HCT116 (cell line): ENCODE results near the gene DENND2D. TPM values are rescaled to one million over a fixed set of nuclear protein-coding genes. Genes with fewer than 3 reads are reported as not detected.

Source experiments
- ATAC-seq: fragments of 200-7000 bp; cut with Tn5 transposase; 2 replicates; pipeline ENCODE4 v1.9.1; 2020; ENCODE audit warnings: mild to moderate bottlenecking, moderate library complexity
- BruUV-seq: library from RNA; stranded (reverse); fragments of 400-500 nt; replicated peaks from 2 replicates; lab custom pipeline; 2021; lab: Mats Ljungman, UMichigan
- CTCF ChIA-PET: fragments of 300-600 bp; sonication (Branson Sonifier 250); formaldehyde crosslinking; loops from one replicate; lab custom pipeline; 2021; ENCODE audit warnings: antibody characterized with exemption; lab: Charles Lee
- POLR2A ChIA-PET: fragments of 300-600, 350-600 bp; sonication (Branson Sonifier 250); formaldehyde crosslinking; loops from one replicate; lab custom pipeline; 2021; ENCODE audit warnings: antibody characterized with exemption; lab: Charles Lee
- RAD21 ChIA-PET, 2 experiments: fragments of 300-600 bp; sonication (Branson Sonifier 250); formaldehyde crosslinking; loops; one replicate each; lab custom pipeline; 2023; ENCODE audit warnings: low total read pairs in 2 of 2; ENCODE audit not compliant: uncharacterized antibody in 2 of 2, unreplicated experiment in 2 of 2, low non-redundant PET in 1 of 2; lab: Charles Lee
- DNase-seq: peaks from one replicate; pipeline ENCODE4 v3.0.0-alpha.2; 2010; ENCODE audit warnings: low read depth, low spot score
- H2AFZ ChIP-seq: fragments of 200-600 bp; shearing (Covaris generic), sonication (generic); 2 replicates; pipeline ENCODE4 v1.6.1; 2017; ENCODE audit warnings: low read depth, mixed run types, mixed read lengths, antibody characterized with exemption, low read length; ENCODE audit not compliant: poor library complexity, severe bottlenecking
- H3K27ac ChIP-seq: 2 replicates; pipeline ENCODE4 v1.5.1; 2012; ENCODE audit warnings: low read depth, low read length
- H3K27me3 ChIP-seq: fragments of 200-600 bp; sonication (generic); 2 replicates; pipeline ENCODE4 v1.6.1; 2016; ENCODE audit warnings: mixed run types, low read length, mixed read lengths; ENCODE audit not compliant: insufficient read depth
- H3K36me3 ChIP-seq, 2 experiments: fragments of 200-500 bp in 1 of 2; fragments of 200-600 bp in 1 of 2; sonication (Bioruptor generic) in 1 of 2; sonication (generic) in 1 of 2; 2 replicates each; pipeline versions ENCODE4 v1.5.1 to v1.6.1; 2014 to 2016; ENCODE audit warnings: low read length in 2 of 2, inconsistent platforms in 1 of 2, mixed read lengths in 1 of 2, mixed run types in 1 of 2; ENCODE audit not compliant: insufficient read depth in 2 of 2, control insufficient read depth in 1 of 2
- H3K4me1 ChIP-seq, 2 experiments: fragments of 200-600 bp in 1 of 2; sonication (generic) in 1 of 2; 2 replicates each; pipeline versions ENCODE4 v1.5.1 to v1.6.1; 2012 to 2017; ENCODE audit warnings: low read length in 2 of 2, inconsistent platforms in 1 of 2, mild to moderate bottlenecking in 1 of 2, mixed read lengths in 1 of 2, mixed run types in 1 of 2, moderate library complexity in 1 of 2; ENCODE audit not compliant: insufficient read depth in 2 of 2, control insufficient read depth in 1 of 2
- H3K4me2 ChIP-seq: fragments of 200-600 bp; sonication (generic); 2 replicates; pipeline ENCODE4 v1.6.1; 2017; ENCODE audit warnings: mixed run types, low read length, mixed read lengths
- H3K4me3 ChIP-seq, 2 experiments: fragments of 200-600 bp in 1 of 2; sonication (generic) in 1 of 2; replicated peaks in 1 of 2; 2 replicates each; pipeline ENCODE4 v1.5.1; 2011 to 2016; ENCODE audit warnings: low read length in 2 of 2, control low read depth in 1 of 2, low read depth in 1 of 2, mild to moderate bottlenecking in 1 of 2, mixed read lengths in 1 of 2, mixed run types in 1 of 2
- H3K79me2 ChIP-seq: fragments of 200-600 bp; sonication (generic); 2 replicates; pipeline ENCODE4 v1.6.1; 2017; ENCODE audit warnings: mild to moderate bottlenecking, mixed run types, low read length, moderate library complexity, mixed read lengths; ENCODE audit not compliant: insufficient read depth
- H3K9ac ChIP-seq: fragments of 200-600 bp; sonication (generic); 2 replicates; pipeline ENCODE4 v1.6.1; 2016; ENCODE audit warnings: low read length, mixed read lengths
- H3K9me2 ChIP-seq: fragments of 200-600 bp; sonication (generic), shearing (Covaris generic); 2 replicates; pipeline ENCODE4 v1.6.1; 2017; ENCODE audit warnings: mixed run types, mild to moderate bottlenecking, moderate library complexity; ENCODE audit not compliant: insufficient read depth
- H3K9me3 ChIP-seq, 2 experiments: fragments of 200-500 bp in 1 of 2; fragments of 200-600 bp in 1 of 2; sonication (Bioruptor generic) in 1 of 2; sonication (generic) in 1 of 2; 2 replicates each; pipeline ENCODE4 v1.6.1; 2014 to 2017; ENCODE audit warnings: low read length in 2 of 2, mixed read lengths in 2 of 2, inconsistent platforms in 1 of 2, low read depth in 1 of 2, mild to moderate bottlenecking in 1 of 2, mixed run types in 1 of 2, moderate library complexity in 1 of 2; ENCODE audit not compliant: control insufficient read depth in 1 of 2, insufficient read depth in 1 of 2
- H4K20me1 ChIP-seq: fragments of 200-600 bp; sonication (generic), shearing (Covaris generic); 2 replicates; pipeline ENCODE4 v1.6.1; 2017; ENCODE audit warnings: mixed run types, mild to moderate bottlenecking, moderate library complexity; ENCODE audit not compliant: insufficient read depth
- CEBPB ChIP-seq: IDR thresholded peaks from 2 replicates; pipeline ENCODE4 v1.6.1; 2012; ENCODE audit warnings: low read depth
- ELF1 ChIP-seq: IDR thresholded peaks from 2 replicates; pipeline ENCODE4 v1.6.1; 2012; ENCODE audit warnings: low read depth, borderline replicate concordance
- EZH2 ChIP-seq: fragments of 200-600 bp; sonication (generic); IDR thresholded peaks from 2 replicates; pipeline ENCODE4 v1.6.1; 2017; ENCODE audit warnings: antibody characterized with exemption, mixed run types
- FOSL1 ChIP-seq: IDR thresholded peaks from 2 replicates; pipeline ENCODE4 v1.6.1; 2012; ENCODE audit warnings: low read depth
- JUND ChIP-seq: IDR thresholded peaks from 2 replicates; pipeline ENCODE4 v1.6.1; 2012
- POLR2A ChIP-seq: IDR thresholded peaks from 2 replicates; pipeline ENCODE4 v1.7.0; 2011; ENCODE audit warnings: borderline replicate concordance; ENCODE audit not compliant: insufficient read depth, insufficient read length; ENCODE audit errors: extremely low read depth
- POLR2AphosphoS5 ChIP-seq: IDR thresholded peaks from 2 replicates; pipeline ENCODE4 v1.6.1; 2011; ENCODE audit warnings: mild to moderate bottlenecking, low read depth, low read length, moderate library complexity
- SIN3A ChIP-seq: IDR thresholded peaks from 2 replicates; pipeline ENCODE4 v1.6.1; 2012; ENCODE audit warnings: low read depth
- SRF ChIP-seq: IDR thresholded peaks from 2 replicates; pipeline ENCODE4 v1.6.1; 2012; ENCODE audit warnings: low read depth
- YY1 ChIP-seq: IDR thresholded peaks from 2 replicates; pipeline ENCODE4 v1.6.1; 2011; ENCODE audit warnings: low read length, low read depth, moderate library complexity, mild to moderate bottlenecking; ENCODE audit not compliant: insufficient replicate concordance; ENCODE audit errors: extremely low read depth
- intact Hi-C: fragments of 100-400 bp; cut with micrococcal nuclease; formaldehyde crosslinking; loops from 2 replicates; pipeline ENCODE4 v1.10.0; 2022
- total RNA-seq: library from RNA; stranded (reverse); gene quantifications from one replicate; pipeline ENCODE4 v1.2.1, GENCODE V29; 2021; ENCODE audit not compliant: unreplicated experiment
- TF ChIP-seq, protein P1 (sequence below), 3 experiments: fragments of 200-600 bp in 1 of 3; sonication (generic) in 1 of 3; IDR thresholded peaks in 2 of 3; conservative IDR thresholded peaks in 1 of 3; 2 replicates each; pipeline ENCODE4 v1.5.1; 2012 to 2017; ENCODE audit warnings: low read depth in 2 of 3, low read length in 2 of 3, antibody characterized with exemption in 1 of 3, borderline replicate concordance in 1 of 3, control low read depth in 1 of 3, mild to moderate bottlenecking in 1 of 3, mixed read lengths in 1 of 3, mixed run types in 1 of 3, moderate library complexity in 1 of 3; ENCODE audit not compliant: insufficient read depth in 1 of 3
- TF ChIP-seq, protein P2 (sequence below): IDR thresholded peaks from 2 replicates; pipeline ENCODE4 v1.6.1; 2012
- TF ChIP-seq, protein P3 (sequence below): IDR thresholded peaks from 2 replicates; pipeline ENCODE4 v1.6.1; 2012

DENND2D gene
- total RNA-seq, 1 experiment from 2014 or later: 31.9 TPM

DNA sequence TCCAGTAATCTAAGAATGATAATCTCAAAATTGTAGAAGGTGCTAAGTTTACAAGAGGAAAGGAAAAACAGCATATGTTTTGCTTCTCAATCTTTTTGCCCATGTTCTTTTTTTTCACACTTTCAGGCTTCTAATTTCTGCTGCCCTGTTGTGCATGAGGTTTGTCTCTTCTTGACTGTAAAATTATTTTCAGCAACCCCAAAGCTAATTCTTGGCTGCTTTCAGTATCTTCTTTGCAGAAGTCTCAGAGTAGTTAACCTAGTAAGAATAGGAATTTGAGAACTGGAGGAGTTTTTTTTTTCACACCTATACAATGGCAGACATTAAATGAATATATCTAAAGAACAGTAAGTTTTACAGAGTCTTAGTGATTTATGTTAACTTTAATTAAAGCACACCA is 26.4 kb downstream of the DENND2D start:
- BruUV-seq: no TSS peak
- Histone ChIP-seq H2AFZ (no peak overlapping the region), H3K79me2 (no peaks in the 10 kb centered on the region), H3K36me3 (peaks cover 8 to 11% of the 10 kb centered on the region in 2 experiments; a peak in 2 of 4 replicates), H3K9ac (no peak overlapping the region), H3K4me2 (no peak overlapping the region), H3K27ac (no peak overlapping the region), H3K9me3 (no peaks in the 10 kb centered on the region), H3K9me2 (no peaks in the 10 kb centered on the region), H3K4me1 (no peaks in the 10 kb centered on the region), H4K20me1 (peaks cover 3% of the 10 kb centered on the region; the same call in 1 of the 2 replicates), H3K4me3 (no peak overlapping the region), H3K27me3 (no peaks in the 10 kb centered on the region)
- intact Hi-C loops: no loop called here
- RAD21 ChIA-PET: no interaction called here
- DNase-seq (no peak), ATAC-seq (no peak)
- CTCF ChIA-PET: no interaction called here
- POLR2A ChIA-PET: no interaction called here
- TF ChIP-seq SIN3A: no peak
- no peak for TF ChIP-seq EZH2
- TF ChIP-seq JUND: no peak

DNA sequence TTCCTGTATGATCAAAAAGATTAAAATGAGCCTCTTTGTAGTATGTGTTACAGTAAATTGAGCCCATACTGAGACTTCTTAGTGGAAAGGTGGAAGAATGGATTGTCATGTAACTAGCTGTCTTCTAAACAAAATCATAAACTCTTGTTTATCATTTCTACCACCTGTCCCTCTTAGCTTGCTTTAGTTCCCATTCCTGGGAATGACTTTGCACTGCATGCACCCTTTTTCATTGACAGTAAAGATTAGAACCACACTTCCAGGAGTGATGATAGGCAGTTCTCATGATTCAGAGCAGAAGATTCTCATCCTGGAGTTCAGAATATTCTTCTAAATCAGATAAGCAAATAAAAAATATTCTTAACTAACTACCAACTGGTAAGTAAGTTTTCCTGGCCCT is 28.0 kb downstream of the DENND2D start:
- no peak overlapping the region for H3K4me3 ChIP-seq
- H3K9me2 ChIP-seq: no peaks in the 10 kb centered on the region
- no peak overlapping the region for H3K4me2 ChIP-seq
- no peak for ATAC-seq
- no peaks in the 10 kb centered on the region for H3K9me3 ChIP-seq
- no TSS peak for BruUV-seq
- H3K27me3 ChIP-seq: no peaks in the 10 kb centered on the region
- no peak overlapping the region for H2AFZ ChIP-seq
- peaks cover 6 to 8% of the 10 kb centered on the region in 2 experiments; a peak in 2 of 4 replicates for H3K36me3 ChIP-seq
- no peak overlapping the region for H3K27ac ChIP-seq
- POLR2A ChIA-PET: no interaction called here
- DNase-seq: no peak
- CTCF ChIA-PET: no interaction called here
- TF ChIP-seq SIN3A (no peak), JUND (no peak)
- no peak overlapping the region for H3K9ac ChIP-seq
- H3K79me2 ChIP-seq: 0 out of 2 replicates have a peak, but pooled peaks cover 4% of the 10 kb centered on the region
- no peaks in the 10 kb centered on the region for H3K4me1 ChIP-seq
- RAD21 ChIA-PET: no interaction called here
- H4K20me1 ChIP-seq: peaks cover 3% of the 10 kb centered on the region; the same call in 1 of the 2 replicates
- intact Hi-C loops: no loop called here

DNA sequence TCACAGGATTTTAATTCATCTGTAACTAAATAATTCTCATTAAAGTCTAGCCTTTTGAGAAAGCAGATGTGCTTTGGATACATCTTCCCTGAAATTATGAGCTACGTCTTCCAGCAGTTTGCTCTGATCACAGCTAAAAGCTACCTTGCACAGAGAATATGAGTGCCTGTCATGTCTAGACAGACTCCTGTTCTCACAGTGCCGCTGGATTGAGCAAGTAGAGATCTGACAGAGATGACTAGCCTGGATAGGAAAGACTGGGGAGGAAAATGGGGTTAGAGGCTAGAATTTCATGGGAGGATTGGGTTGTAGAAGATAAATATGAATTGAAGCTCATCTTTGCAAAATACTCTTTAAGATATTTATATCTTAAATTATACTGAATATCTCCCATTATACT is 36.3 kb downstream of the DENND2D start:
- Histone ChIP-seq H3K36me3 (peaks cover 2 to 7% of the 10 kb centered on the region in 2 experiments; a peak in 3 of 4 replicates), H3K9me2 (no peaks in the 10 kb centered on the region), H4K20me1 (no peaks in the 10 kb centered on the region; the same call in 1 of the 2 replicates), H3K27me3 (no peaks in the 10 kb centered on the region)
- TF ChIP-seq FOSL1 (no peak), CEBPB (no peak), SIN3A (no peak), SRF (no peak), EZH2 (no peak), YY1 (no peak), ELF1 (no peak), POLR2AphosphoS5 (no peak), POLR2A (no peak)
- TF ChIP-seq, protein P1, sequence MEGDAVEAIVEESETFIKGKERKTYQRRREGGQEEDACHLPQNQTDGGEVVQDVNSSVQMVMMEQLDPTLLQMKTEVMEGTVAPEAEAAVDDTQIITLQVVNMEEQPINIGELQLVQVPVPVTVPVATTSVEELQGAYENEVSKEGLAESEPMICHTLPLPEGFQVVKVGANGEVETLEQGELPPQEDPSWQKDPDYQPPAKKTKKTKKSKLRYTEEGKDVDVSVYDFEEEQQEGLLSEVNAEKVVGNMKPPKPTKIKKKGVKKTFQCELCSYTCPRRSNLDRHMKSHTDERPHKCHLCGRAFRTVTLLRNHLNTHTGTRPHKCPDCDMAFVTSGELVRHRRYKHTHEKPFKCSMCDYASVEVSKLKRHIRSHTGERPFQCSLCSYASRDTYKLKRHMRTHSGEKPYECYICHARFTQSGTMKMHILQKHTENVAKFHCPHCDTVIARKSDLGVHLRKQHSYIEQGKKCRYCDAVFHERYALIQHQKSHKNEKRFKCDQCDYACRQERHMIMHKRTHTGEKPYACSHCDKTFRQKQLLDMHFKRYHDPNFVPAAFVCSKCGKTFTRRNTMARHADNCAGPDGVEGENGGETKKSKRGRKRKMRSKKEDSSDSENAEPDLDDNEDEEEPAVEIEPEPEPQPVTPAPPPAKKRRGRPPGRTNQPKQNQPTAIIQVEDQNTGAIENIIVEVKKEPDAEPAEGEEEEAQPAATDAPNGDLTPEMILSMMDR (IDR thresholded peaks at IDR 0.05 in 2 of 3, conservative IDR thresholded peaks at IDR 0.05 in 1 of 3; ENCODE audit: borderline replicate concordance in 1 of 3, insufficient read depth in 1 of 3, low read depth in 2 of 3, low read length in 2 of 3): no peak
- TF ChIP-seq, protein P2, sequence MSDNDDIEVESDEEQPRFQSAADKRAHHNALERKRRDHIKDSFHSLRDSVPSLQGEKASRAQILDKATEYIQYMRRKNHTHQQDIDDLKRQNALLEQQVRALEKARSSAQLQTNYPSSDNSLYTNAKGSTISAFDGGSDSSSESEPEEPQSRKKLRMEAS: no peak
- TF ChIP-seq, protein P3, sequence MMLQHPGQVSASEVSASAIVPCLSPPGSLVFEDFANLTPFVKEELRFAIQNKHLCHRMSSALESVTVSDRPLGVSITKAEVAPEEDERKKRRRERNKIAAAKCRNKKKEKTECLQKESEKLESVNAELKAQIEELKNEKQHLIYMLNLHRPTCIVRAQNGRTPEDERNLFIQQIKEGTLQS: no peak
- TF ChIP-seq, all 23 proteins: peak for 0
- ChIA-PET RAD21 (no interaction called here), CTCF (no interaction called here), POLR2A (no interaction called here)
- ATAC-seq (no peak), DNase-seq (no peak)
- intact Hi-C loops: no loop called here
- Histone ChIP-seq H3K9me3 (no peaks in the 10 kb centered on the region), H3K79me2 (peaks cover 20% of the 10 kb centered on the region), H3K27ac (no peak overlapping the region), H3K4me3 (no peak overlapping the region), H3K4me1 (no peaks in the 10 kb centered on the region), H3K4me2 (no peak overlapping the region), H2AFZ (no peak overlapping the region), H3K9ac (no peak overlapping the region)
- no TSS peak for BruUV-seq
